GM12878 (cell line): Measurements from ENCODE around the gene SLX4. TPM values are rescaled to one million over a fixed set of nuclear protein-coding genes. Genes with fewer than 3 reads are reported as not detected.
A peak's percentile ranks its signal among the peaks of the same experiment; 100 is the strongest.

Source experiments
- ATAC-seq: fragments of 200-7000 bp; cut with Tn5 transposase; 3 replicates; pipeline ENCODE4 v1.9.1; 2020; ENCODE audit warnings: mild to moderate bottlenecking, moderate library complexity
- Bru-seq: library from RNA; stranded (reverse); fragments of 400-500 nt; gene quantifications from one replicate; lab custom pipeline; 2021; lab: Mats Ljungman, UMichigan
- BruChase-seq, 2 experiments: library from RNA; stranded (reverse); fragments of 400-500 nt; gene quantifications; one replicate each; lab custom pipeline; 2021; lab: Mats Ljungman, UMichigan
- BruUV-seq: library from RNA; stranded (reverse); fragments of 400-500 nt; replicated peaks from 2 replicates; lab custom pipeline; 2021; lab: Mats Ljungman, UMichigan
- CTCF ChIA-PET: fragments of 300-600 bp; sonication (Branson Sonifier 250); formaldehyde crosslinking; extraction: SDS; loops from one replicate; lab custom pipeline; 2021; ENCODE audit warnings: inconsistent platforms; lab: Yijun Ruan, JAX
- POLR2A ChIA-PET: fragments of 350-600 bp; formaldehyde crosslinking; extraction: SDS; loops from one replicate; lab custom pipeline; 2021; ENCODE audit warnings: inconsistent platforms; lab: Charles Lee
- RAD21 ChIA-PET: fragments of 300-600 bp; sonication (Branson Sonifier 250); formaldehyde crosslinking; loops from one replicate; lab custom pipeline; 2023; ENCODE audit warnings: antibody characterized with exemption; ENCODE audit not compliant: unreplicated experiment; lab: Charles Lee
- SMC1A ChIA-PET: fragments of 300-600 bp; sonication (Branson Sonifier 250); formaldehyde crosslinking; loops from one replicate; lab custom pipeline; 2023; ENCODE audit not compliant: unreplicated experiment, uncharacterized antibody; lab: Charles Lee
- DNase-seq: peaks from one replicate; pipeline ENCODE4 v3.0.0-alpha.2; 2011; ENCODE audit warnings: low read depth, low spot score
- FAIRE-seq: peaks from 3 replicates; lab custom pipeline; 2011; peaks lifted over from hg19 to GRCh38; lab: Jason Lieb, UNC
- H2AFZ ChIP-seq: 2 replicates; pipeline ENCODE4 v1.6.0; 2011; ENCODE audit warnings: low read depth, low read length, control low read depth; ENCODE audit not compliant: control insufficient read depth
- H3K27ac ChIP-seq: 2 replicates; pipeline ENCODE4 v1.5.1; 2011; ENCODE audit warnings: control low read depth; ENCODE audit not compliant: control insufficient read depth, insufficient read depth
- H3K27me3 ChIP-seq, 2 experiments: replicated peaks in 1 of 2; 2 replicates each; pipeline versions ENCODE4 v1.6.0 to v1.6.1; 2011; ENCODE audit warnings: low read length in 1 of 2; ENCODE audit not compliant: control insufficient read depth in 2 of 2, insufficient read depth in 2 of 2
- H3K36me3 ChIP-seq, 2 experiments: 2 replicates each; pipeline ENCODE4 v1.5.1; 2011; ENCODE audit warnings: low read length in 1 of 2; ENCODE audit not compliant: control insufficient read depth in 2 of 2, insufficient read depth in 2 of 2
- H3K4me1 ChIP-seq: 2 replicates; pipeline ENCODE4 v1.6.1; 2011; ENCODE audit warnings: mild to moderate bottlenecking, low read length, moderate library complexity, mixed read lengths; ENCODE audit not compliant: control insufficient read depth, insufficient read depth
- H3K4me2 ChIP-seq: 2 replicates; pipeline ENCODE4 v1.6.0; 2011; ENCODE audit warnings: control low read depth; ENCODE audit not compliant: control insufficient read depth, insufficient read depth
- H3K4me3 ChIP-seq: fragments of 200-600 bp; sonication (generic); 2 replicates; pipeline ENCODE4 v1.5.1; 2016
- H3K79me2 ChIP-seq: 2 replicates; pipeline ENCODE4 v1.6.0; 2011; ENCODE audit warnings: low read length; ENCODE audit not compliant: control insufficient read depth, insufficient read depth
- H3K9ac ChIP-seq: 2 replicates; pipeline ENCODE4 v1.8.0; 2011; ENCODE audit warnings: low read length, control low read depth, mixed read lengths; ENCODE audit not compliant: control insufficient read depth, insufficient read depth
- H3K9me3 ChIP-seq: replicated peaks from 3 replicates; pipeline ENCODE4 v1.5.1; 2011; ENCODE audit warnings: mild to moderate bottlenecking, low read length; ENCODE audit not compliant: control insufficient read depth, insufficient read depth
- H4K20me1 ChIP-seq: 2 replicates; pipeline ENCODE4 v1.6.0; 2011; ENCODE audit not compliant: control insufficient read depth, insufficient read depth
- CHD2 ChIP-seq: IDR thresholded peaks from 2 replicates; pipeline ENCODE4 v1.6.1; 2011; ENCODE audit warnings: low read depth, low read length, improper control_type of control experiment, borderline replicate concordance
- POLR2A ChIP-seq: IDR thresholded peaks from 2 replicates; pipeline ENCODE4 v1.6.1; 2011; ENCODE audit warnings: low read depth, mild to moderate bottlenecking, low read length
- POU2F2 ChIP-seq: IDR thresholded peaks from 3 replicates; pipeline ENCODE4 v1.6.1; 2011; ENCODE audit warnings: low read depth, mild to moderate bottlenecking, low read length, borderline replicate concordance
- WGBS: methylation state at CpG from one replicate; pipeline ENCODE4 v1.1.6; 2016; ENCODE audit warnings: low lambda C conversion rate; ENCODE audit not compliant: insufficient replicate concordance, insufficient coverage; ENCODE audit errors: missing lambda C conversion rate; 5-methylcytosine and 5-hydroxymethylcytosine counted together
- in situ Hi-C: fragments of 300-500 bp; cut with MboI; formaldehyde crosslinking; loops from 9 replicates; pipeline ENCODE4 v1.14.3; 2018; ENCODE audit warnings: mixed read lengths
- intact Hi-C: fragments of 100-400 bp; cut with micrococcal nuclease; formaldehyde crosslinking; loops from one replicate; pipeline ENCODE4 v1.14.2; 2022; ENCODE audit not compliant: unreplicated experiment
- long read RNA-seq, 2 experiments: library from polyadenylated mRNA; unstranded; transcript quantifications; one replicate each; pipeline ENCODE4 v2.0.0, GENCODE V29; 2019 to 2020
- polyA minus RNA-seq, 3 experiments: library from RNA; depleted of rRNA, polyadenylated mRNA; stranded (reverse); fragments of >200 nt; gene quantifications; 2 replicates each; pipeline ENCODE4 v1.2.3, GENCODE V29; 2011
- polyA plus RNA-seq, 11 experiments: library from polyadenylated mRNA; depleted of rRNA in 4 of 11; unstranded in 6 of 11; stranded (reverse) in 5 of 11; fragments of >200 nt; fragmentation: Nextera tagmentation in 4 of 11; fragmentation: Illumina TruSeq in 1 of 11; extraction: Ambion mirVana in 4 of 11; extraction: Trizol in 1 of 11; gene quantifications; 1 replicate in 1 of 11; 2 replicates in 10 of 11; pipeline versions ENCODE4 v1.2.1 to v1.2.3, GENCODE V29; 2011 to 2016; ENCODE audit warnings: inconsistent platforms in 2 of 11, missing spikeins in 2 of 11, low read depth in 1 of 11
- total RNA-seq, 4 experiments: library from RNA; depleted of rRNA in 3 of 4; stranded (reverse); fragments of >200 nt in 3 of 4; fragmentation: Illumina TruSeq in 1 of 4; extraction: Trizol in 1 of 4; gene quantifications; 2 replicates each; pipeline versions ENCODE4 v1.2.1 to v1.2.3, GENCODE V29; 2013 to 2021
- TF ChIP-seq, protein P1 (sequence below): fragments of 450-650 bp; conservative IDR thresholded peaks from 2 replicates; pipeline ENCODE4 v1.6.1; 2017; ENCODE audit warnings: mild to moderate bottlenecking, moderate library complexity
- TF ChIP-seq, protein P2 (sequence below): fragments of 450-650 bp; IDR thresholded peaks from 2 replicates; pipeline ENCODE4 v1.6.1; 2017; ENCODE audit warnings: mild to moderate bottlenecking, low read depth, inconsistent platforms; ENCODE audit not compliant: poor library complexity, severe bottlenecking
- TF ChIP-seq, protein P3 (sequence below): fragments of 450-650 bp; IDR thresholded peaks from 2 replicates; pipeline ENCODE4 v1.6.1; 2017; ENCODE audit warnings: mild to moderate bottlenecking

SLX4 gene, protein sequence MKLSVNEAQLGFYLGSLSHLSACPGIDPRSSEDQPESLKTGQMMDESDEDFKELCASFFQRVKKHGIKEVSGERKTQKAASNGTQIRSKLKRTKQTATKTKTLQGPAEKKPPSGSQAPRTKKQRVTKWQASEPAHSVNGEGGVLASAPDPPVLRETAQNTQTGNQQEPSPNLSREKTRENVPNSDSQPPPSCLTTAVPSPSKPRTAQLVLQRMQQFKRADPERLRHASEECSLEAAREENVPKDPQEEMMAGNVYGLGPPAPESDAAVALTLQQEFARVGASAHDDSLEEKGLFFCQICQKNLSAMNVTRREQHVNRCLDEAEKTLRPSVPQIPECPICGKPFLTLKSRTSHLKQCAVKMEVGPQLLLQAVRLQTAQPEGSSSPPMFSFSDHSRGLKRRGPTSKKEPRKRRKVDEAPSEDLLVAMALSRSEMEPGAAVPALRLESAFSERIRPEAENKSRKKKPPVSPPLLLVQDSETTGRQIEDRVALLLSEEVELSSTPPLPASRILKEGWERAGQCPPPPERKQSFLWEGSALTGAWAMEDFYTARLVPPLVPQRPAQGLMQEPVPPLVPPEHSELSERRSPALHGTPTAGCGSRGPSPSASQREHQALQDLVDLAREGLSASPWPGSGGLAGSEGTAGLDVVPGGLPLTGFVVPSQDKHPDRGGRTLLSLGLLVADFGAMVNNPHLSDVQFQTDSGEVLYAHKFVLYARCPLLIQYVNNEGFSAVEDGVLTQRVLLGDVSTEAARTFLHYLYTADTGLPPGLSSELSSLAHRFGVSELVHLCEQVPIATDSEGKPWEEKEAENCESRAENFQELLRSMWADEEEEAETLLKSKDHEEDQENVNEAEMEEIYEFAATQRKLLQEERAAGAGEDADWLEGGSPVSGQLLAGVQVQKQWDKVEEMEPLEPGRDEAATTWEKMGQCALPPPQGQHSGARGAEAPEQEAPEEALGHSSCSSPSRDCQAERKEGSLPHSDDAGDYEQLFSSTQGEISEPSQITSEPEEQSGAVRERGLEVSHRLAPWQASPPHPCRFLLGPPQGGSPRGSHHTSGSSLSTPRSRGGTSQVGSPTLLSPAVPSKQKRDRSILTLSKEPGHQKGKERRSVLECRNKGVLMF (N-terminal part only)
- total RNA-seq (2013; cell fraction: nucleolus; rRNA removed) = 39.7 and 42.6 TPM in 2 replicates
- total RNA-seq (2014; rRNA removed) (6.0 and 6.1 TPM in 2 replicates), total RNA-seq (2014; rRNA removed; fragmentation: Illumina TruSeq; extraction: Trizol) (4.7 and 5.1 TPM in 2 replicates), total RNA-seq (2021) (12.3 and 12.4 TPM in 2 replicates), polyA plus RNA-seq (2011; rRNA removed) (2.7 and 3.3 TPM in 2 replicates), polyA plus RNA-seq (2014; fragmentation: Illumina TruSeq; extraction: Trizol) (6.9 and 8.0 TPM in 2 replicates), polyA plus RNA-seq (2014; fragmentation: Nextera tagmentation; extraction: Ambion mirVana) (under 1 TPM; 0.18 to 0.47 TPM), polyA plus RNA-seq (2014; rRNA removed) (8.3 and 8.4 TPM in 2 replicates), polyA plus RNA-seq (2016; fragmentation: Nextera tagmentation; extraction: Ambion mirVana) (1 to 10 TPM; 4.1 to 4.5 TPM), polyA minus RNA-seq (2011; rRNA and poly(A)+ RNA removed) (5.3 and 6.8 TPM in 2 replicates), Bru-seq, nascent RNA (percentile 65 among the genes with signal in this experiment), BruChase-seq, experiment 1, labeled RNA remaining after a 6-hour chase (percentile 67 among the genes with signal in this experiment), BruChase-seq, experiment 2, labeled RNA remaining after a 2-hour chase (percentile 66 among the genes with signal in this experiment)
- polyA plus RNA-seq (2011; ENCODE audit: low read depth) = 2.5 TPM
- polyA plus RNA-seq (2011; cell fraction: cytosol; rRNA removed) = 3.5 and 3.6 TPM in 2 replicates
- 10.3 and 17.8 TPM in 2 replicates for polyA plus RNA-seq (2011; cell fraction: nucleus; rRNA removed)
- polyA plus RNA-seq (2012) = 5.4 and 5.7 TPM in 2 replicates
- polyA minus RNA-seq (2011; cell fraction: cytosol; rRNA and poly(A)+ RNA removed) = 2.4 and 3.7 TPM in 2 replicates
- polyA minus RNA-seq (2011; cell fraction: nucleus; rRNA and poly(A)+ RNA removed) = 4.4 and 8.1 TPM in 2 replicates
- long read RNA-seq, experiment 1 = 0 reads
- long read RNA-seq, experiment 2, partial matches to known transcripts = 1 of 2 reads
- long read RNA-seq, experiment 2, other reads (novel, unspliced or antisense) = 1 of 2 reads

DNA sequence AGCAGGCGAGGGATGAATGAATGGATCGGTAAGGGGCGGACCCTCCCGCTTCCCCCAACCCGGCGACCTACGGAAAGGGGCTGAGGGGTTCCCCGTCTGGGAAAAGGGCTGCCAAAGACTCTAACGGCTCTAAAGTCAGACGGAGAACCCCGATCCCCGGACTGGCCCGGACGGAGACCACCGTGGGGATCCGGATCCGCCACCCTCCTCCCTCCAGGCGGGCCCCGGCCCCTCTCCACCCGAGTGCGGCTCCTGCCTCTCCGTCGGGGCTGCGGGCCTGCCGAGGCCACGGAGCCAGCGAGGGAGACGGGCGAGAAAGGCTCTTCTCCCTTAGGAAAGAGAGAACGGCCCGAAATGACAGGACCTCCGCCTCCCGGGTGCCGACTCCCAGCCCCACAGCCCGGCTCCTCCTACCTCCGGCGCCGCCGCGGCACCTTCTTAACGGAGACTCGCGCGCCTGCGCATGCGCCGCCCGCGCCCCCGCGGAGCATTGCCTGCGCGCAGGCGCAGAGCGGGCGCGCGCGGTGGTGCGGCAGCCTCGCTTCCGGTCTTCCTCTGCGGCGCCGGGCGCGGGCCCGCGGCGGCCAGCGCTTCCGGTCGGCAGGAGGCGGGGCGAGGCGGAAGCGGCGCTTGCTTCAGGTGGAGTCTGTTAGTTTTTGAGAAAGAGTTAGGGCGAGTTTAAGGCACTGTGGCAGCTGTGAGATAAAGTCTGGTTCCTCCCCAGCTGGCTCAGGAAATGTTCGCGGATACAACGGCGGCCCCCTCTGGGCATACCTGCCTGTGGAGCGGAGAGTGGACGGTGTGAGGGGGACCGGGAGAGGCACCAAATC is at the start of gene SLX4:
TSS of gene SLX4 (minus strand) at position 461 of the 830 bp plus-strand sequence. CDS start 2,642 bp downstream, outside the sequence.
- peak within 1 kb of the TSS; percentile 88 for H2AFZ ChIP-seq
- BruUV-seq = no TSS peak
- DNase-seq (no peak), ATAC-seq (peak; percentile 85), FAIRE-seq (no peak)
- intact Hi-C loops = no loop called here
- H3K27ac ChIP-seq = peak within 1 kb of the TSS; percentile 95
- peak within 1 kb of the TSS; percentile 83 for H3K4me2 ChIP-seq
- in situ Hi-C loops = no loop called here
- peak within 1 kb of the TSS; percentile 93 for H3K9ac ChIP-seq
- H3K79me2 ChIP-seq = peaks cover 53% of the 10 kb centered on the region
- ChIA-PET POLR2A (interaction anchor here (0.7 to 1.5 kb wide), 3 partner anchors 11 to 37 kb away, joined by 3 to 7 read pairs (median 7); partner anchors contain the start of gene NLRC3), SMC1A (interaction anchor here (0.8 to 1.3 kb wide), 4 partner anchors 11 to 32 kb away, joined by 3 to 5 read pairs (median 4); no protein-coding TSS in a partner anchor), RAD21 (interaction anchor here (0.8 to 1.5 kb wide), 2 partner anchors 15 to 267 kb away, joined by 3 to 6 read pairs; no protein-coding TSS in a partner anchor), CTCF (interaction anchor here (0.7 to 1.1 kb wide), 3 partner anchors 15 to 84 kb away, joined by 3 to 4 read pairs (median 3); no protein-coding TSS in a partner anchor)
- H3K27me3 ChIP-seq = no peaks in the 10 kb centered on the region
- H3K4me1 ChIP-seq = peaks cover 28% of the 10 kb centered on the region
- H3K9me3 ChIP-seq = no peaks in the 10 kb centered on the region
- H4K20me1 ChIP-seq = no peaks in the 10 kb centered on the region
- 1% methylated on average over 67 of the region's 86 CpGs for WGBS
- peak within 1 kb of the TSS; percentile 96 for H3K4me3 ChIP-seq
- peaks cover 0 to 2% of the 10 kb centered on the region in 2 experiments; a peak in 1 of 4 replicates for H3K36me3 ChIP-seq
- TF ChIP-seq, protein P1, sequence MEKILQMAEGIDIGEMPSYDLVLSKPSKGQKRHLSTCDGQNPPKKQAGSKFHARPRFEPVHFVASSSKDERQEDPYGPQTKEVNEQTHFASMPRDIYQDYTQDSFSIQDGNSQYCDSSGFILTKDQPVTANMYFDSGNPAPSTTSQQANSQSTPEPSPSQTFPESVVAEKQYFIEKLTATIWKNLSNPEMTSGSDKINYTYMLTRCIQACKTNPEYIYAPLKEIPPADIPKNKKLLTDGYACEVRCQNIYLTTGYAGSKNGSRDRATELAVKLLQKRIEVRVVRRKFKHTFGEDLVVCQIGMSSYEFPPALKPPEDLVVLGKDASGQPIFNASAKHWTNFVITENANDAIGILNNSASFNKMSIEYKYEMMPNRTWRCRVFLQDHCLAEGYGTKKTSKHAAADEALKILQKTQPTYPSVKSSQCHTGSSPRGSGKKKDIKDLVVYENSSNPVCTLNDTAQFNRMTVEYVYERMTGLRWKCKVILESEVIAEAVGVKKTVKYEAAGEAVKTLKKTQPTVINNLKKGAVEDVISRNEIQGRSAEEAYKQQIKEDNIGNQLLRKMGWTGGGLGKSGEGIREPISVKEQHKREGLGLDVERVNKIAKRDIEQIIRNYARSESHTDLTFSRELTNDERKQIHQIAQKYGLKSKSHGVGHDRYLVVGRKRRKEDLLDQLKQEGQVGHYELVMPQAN = peak; percentile 52
- TF ChIP-seq POLR2A (peak; percentile 88), POU2F2 (peak; percentile 53; the same call in 1 of the 3 replicates), CHD2 (no peak; the same call in 1 of the 2 replicates)
- TF ChIP-seq, protein P2, sequence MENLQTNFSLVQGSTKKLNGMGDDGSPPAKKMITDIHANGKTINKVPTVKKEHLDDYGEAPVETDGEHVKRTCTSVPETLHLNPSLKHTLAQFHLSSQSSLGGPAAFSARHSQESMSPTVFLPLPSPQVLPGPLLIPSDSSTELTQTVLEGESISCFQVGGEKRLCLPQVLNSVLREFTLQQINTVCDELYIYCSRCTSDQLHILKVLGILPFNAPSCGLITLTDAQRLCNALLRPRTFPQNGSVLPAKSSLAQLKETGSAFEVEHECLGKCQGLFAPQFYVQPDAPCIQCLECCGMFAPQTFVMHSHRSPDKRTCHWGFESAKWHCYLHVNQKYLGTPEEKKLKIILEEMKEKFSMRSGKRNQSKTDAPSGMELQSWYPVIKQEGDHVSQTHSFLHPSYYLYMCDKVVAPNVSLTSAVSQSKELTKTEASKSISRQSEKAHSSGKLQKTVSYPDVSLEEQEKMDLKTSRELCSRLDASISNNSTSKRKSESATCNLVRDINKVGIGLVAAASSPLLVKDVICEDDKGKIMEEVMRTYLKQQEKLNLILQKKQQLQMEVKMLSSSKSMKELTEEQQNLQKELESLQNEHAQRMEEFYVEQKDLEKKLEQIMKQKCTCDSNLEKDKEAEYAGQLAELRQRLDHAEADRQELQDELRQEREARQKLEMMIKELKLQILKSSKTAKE = no peak
- TF ChIP-seq, protein P3, sequence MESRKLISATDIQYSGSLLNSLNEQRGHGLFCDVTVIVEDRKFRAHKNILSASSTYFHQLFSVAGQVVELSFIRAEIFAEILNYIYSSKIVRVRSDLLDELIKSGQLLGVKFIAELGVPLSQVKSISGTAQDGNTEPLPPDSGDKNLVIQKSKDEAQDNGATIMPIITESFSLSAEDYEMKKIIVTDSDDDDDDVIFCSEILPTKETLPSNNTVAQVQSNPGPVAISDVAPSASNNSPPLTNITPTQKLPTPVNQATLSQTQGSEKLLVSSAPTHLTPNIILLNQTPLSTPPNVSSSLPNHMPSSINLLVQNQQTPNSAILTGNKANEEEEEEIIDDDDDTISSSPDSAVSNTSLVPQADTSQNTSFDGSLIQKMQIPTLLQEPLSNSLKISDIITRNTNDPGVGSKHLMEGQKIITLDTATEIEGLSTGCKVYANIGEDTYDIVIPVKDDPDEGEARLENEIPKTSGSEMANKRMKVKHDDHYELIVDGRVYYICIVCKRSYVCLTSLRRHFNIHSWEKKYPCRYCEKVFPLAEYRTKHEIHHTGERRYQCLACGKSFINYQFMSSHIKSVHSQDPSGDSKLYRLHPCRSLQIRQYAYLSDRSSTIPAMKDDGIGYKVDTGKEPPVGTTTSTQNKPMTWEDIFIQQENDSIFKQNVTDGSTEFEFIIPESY = no peak
